Measurements from ENCODE around the gene LCN2.
"Not testable (repeated sequence)": the region's sequence is repeated elsewhere in the genome, so short reads cannot be mapped to it uniquely, and the experiment has no call there.

LCN2 gene

GRCh38 chr9:128149001-128149701 is at the start of gene LCN2:
LCN2 (plus strand) TSS chr9:128149453; CDS start chr9:128149526, 73 bp downstream.
- DNase-seq (ENCODE audit: low read depth): no peak

DNA sequence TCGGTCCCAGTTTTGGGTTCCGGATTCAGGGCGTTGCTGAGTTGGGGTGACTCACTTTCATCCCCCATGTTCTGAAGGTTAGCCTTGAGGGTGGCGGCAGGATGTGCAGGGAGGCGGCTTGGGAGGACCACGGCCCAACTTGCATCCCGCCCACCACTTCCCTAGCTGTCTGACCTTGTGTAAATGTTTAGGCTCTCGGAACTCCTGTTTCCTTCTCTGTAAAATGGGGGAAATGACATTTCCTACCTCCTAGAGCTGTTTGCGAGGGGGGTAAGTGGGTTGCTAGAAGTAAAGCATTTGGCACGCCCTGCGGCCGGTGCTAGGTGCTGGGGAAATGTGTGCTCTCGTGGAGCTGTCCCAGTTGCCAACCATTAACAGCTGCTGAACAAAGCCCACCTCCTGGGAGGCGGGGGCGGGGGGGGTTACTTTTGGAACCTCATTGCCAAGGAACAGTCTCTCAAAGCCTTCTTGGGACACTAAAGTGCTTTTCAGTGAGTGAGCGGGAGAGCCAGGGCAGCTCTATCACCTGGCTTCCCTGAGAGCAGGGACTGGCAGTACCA is 49.2 kb upstream of the LCN2 start:
- DNase-seq (ENCODE audit: low read depth): no peak

DNA sequence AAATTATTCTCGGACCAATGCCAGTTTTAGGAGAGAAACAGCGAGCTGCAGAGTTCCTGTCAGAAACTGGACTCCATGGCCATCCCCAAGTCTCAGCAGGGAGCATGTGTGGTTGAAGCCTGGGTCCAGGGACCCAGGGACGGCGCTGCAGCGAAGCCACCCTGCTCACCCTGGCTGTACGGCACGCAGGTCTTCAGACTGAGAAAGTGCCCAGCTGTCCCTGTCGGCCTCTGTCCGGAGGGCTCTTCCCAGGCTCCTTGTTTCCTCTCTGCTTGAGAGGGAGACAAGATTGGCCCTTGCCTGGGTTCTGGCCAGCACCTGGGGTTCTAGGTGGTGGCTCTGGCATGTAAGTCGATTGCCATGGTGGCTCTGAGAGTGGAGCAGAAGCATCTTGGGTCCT is 48.7 kb upstream of the LCN2 start:
- no peak for DNase-seq (ENCODE audit: low read depth)

DNA sequence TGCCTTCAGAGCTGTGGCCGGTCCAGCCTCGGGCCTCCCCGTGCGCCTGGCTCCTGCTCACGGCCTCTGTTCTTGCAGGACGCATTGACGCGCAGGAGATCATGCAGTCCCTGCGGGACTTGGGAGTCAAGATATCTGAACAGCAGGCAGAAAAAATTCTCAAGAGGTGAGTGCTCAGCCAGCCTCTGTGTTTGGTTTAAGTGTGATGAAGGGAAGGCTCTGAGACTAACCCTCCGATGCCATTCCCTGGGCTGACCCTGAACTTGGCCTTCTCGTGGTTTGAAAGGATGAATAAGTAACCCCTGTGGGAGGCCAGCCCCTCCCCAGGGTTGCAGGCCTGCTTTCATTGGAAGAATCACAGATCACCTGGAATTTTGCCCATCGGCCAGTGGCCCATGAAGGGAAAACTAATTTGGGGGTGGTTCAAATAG is 48.0 kb upstream of the LCN2 start:
- no peak for DNase-seq (ENCODE audit: low read depth)

DNA sequence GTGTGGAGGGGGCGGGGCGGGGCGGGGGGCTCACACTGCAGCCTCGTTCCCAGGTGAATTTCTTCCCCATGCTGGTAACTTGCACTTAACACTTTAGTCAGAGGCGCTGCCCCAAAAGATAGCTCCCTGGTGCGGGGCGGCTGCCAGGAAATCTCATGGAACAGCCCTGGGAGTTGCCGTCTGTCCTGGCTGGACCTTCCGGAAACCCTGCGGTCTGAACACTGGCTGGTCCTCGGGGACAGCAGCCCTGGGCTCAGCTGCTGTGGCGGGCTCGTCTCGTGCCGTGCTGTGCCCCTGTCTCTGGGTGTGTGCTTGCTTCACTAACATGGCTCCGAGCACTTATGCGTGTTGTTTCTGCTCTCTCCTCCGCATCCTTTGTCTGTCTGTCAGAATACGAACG is 47.6 kb upstream of the LCN2 start:
- DNase-seq (ENCODE audit: low read depth): no peak

DNA sequence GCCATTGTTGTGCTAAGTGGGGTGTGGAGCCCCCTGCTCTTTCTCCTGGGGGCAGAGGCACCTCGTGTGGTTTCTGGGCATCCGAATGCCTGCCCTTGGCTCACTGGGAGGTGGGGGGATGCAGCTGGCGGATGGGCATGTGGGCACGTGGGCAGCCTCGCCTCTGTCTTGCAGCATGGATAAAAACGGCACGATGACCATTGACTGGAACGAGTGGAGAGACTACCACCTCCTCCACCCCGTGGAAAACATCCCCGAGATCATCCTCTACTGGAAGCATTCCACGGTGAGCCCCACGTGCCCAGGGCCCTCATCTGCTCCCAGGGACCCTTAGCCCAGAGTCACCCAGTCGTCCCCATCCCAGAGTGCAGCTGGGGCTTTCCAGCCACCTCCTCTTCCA is 47.1 kb upstream of the LCN2 start:
- DNase-seq (ENCODE audit: low read depth): no peak

- no peak for DNase-seq (ENCODE audit: low read depth)
Observed at GRCh38 chr9:128102861-128103588, 46.2 kb upstream of the LCN2 start.

- DNase-seq (ENCODE audit: low read depth): no peak
Observed at GRCh38 chr9:128103589-128103962, 45.7 kb upstream of the LCN2 start.

GRCh38 chr9:128104171-128104618 is 45.1 kb upstream of the LCN2 start:
- DNase-seq (ENCODE audit: low read depth): no peak

DNA sequence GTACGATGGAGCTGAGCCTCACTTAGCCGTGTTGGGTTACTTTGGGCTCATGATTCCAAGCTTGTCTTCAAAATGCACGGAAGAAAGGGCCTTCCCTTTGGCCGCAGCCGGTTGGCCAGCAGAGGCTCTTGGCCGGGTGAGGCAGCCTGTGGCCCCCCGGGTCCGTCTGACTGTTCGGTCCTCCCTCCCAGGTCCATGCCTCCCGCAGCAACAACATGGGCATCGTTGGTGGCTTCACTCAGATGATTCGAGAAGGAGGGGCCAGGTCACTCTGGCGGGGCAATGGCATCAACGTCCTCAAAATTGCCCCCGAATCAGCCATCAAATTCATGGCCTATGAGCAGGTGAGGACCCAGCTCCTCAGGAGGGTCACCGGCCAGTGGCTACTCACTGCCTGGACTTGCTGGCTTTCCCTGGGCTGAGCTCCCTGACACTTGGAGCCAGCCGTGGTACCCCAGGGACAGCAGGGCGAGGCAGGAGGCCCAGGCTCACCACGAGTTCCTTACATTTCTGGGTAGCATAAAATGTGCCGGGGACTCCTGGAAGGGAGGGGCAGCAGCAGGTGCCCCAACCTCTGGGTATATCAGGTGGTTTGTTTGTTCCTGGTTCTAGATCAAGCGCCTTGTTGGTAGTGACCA is 43.6 kb upstream of the LCN2 start:
- DNase-seq (ENCODE audit: low read depth): no peak

DNA sequence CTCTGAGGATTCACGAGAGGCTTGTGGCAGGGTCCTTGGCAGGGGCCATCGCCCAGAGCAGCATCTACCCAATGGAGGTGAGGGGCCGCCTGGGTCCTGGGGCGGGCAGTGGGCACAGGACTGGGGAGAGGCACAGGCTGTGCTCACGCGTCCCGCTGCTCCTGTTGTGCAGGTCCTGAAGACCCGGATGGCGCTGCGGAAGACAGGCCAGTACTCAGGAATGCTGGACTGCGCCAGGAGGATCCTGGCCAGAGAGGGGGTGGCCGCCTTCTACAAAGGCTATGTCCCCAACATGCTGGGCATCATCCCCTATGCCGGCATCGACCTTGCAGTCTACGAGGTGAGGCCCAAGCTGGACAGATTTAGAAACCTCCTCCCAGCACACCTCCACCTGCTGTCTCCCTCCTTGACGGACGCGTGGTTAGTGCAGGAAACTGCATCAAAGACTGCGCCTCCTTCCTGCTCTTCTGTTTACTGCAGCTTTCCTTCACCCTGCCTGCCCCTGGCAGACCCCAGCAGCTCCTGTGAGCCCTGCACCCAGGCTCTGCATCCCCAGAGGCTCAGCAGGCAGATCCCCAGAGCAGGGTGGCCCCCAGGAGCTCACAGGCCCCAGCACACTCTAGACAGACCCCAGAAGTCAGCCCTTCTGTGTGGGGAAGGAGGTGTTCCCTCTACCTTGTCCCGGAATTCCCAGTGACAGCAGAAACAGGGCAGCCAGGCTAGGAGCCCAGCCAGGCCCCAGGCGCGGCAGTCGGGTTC is 42.9 kb upstream of the LCN2 start:
- no peak for DNase-seq (ENCODE audit: low read depth)

DNA sequence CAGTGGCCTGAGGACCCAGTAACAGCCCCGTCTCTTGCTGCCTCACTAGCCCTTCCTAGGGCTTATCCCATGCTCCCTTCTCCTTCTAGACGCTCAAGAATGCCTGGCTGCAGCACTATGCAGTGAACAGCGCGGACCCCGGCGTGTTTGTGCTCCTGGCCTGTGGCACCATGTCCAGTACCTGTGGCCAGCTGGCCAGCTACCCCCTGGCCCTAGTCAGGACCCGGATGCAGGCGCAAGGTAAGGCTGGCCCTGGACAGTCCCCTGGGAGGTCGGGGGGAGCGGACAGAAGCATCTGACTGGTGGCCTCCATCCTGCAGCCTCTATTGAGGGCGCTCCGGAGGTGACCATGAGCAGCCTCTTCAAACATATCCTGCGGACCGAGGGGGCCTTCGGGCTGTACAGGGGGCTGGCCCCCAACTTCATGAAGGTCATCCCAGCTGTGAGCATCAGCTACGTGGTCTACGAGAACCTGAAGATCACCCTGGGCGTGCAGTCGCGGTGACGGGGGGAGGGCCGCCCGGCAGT is 42.2 kb upstream of the LCN2 start:
- DNase-seq (ENCODE audit: low read depth): no peak

DNA sequence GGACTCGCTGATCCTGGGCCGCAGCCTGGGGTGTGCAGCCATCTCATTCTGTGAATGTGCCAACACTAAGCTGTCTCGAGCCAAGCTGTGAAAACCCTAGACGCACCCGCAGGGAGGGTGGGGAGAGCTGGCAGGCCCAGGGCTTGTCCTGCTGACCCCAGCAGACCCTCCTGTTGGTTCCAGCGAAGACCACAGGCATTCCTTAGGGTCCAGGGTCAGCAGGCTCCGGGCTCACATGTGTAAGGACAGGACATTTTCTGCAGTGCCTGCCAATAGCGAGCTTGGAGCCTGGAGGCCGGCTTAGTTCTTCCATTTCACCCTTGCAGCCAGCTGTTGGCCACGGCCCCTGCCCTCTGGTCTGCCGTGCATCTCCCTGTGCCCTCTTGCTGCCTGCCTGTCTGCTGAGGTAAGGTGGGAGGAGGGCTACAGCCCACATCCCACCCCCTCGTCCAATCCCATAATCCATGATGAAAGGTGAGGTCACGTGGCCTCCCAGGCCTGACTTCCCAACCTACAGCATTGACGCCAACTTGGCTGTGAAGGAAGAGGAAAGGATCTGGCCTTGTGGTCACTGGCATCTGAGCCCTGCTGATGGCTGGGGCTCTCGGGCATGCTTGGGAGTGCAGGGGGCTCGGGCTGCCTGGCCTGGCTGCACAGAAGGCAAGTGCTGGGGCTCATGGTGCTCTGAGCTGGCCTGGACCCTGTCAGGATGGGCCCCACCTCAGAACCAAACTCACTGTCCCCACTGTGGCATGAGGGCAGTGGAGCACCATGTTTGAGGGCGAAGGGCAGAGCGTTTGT is 41.6 kb upstream of the LCN2 start:
- DNase-seq (ENCODE audit: low read depth): no peak

- no peak for DNase-seq (ENCODE audit: low read depth)
Observed at GRCh38 chr9:128108269-128109049, 40.8 kb upstream of the LCN2 start.

DNA sequence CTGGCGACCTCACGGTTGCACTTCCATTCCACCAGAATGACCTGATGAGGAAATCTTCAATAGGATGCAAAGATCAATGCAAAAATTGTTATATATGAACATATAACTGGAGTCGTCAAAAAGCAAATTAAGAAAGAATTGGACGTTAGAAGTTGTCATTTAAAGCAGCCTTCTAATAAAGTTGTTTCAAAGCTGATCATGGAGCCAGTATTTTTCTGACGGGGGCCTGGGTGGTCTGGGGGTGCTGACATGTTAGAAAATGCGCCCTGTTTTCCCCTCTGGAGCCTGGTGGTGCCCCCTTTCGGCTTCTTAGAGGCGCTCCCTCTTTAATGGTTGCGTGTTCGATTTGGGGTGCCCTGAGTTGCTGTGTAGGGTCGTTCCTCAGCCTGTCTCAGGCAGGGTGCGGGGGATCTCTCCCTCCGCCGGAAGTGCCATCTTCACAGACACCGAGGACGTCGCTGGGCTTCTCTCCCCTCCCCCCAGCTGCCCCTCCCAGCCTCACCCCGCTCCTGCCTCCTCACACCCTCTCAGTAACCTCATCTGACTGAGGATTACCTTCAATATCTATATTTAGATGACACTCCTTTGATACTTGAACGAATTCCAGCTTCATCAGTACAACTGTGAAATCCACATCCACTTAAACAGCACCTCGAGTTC is 40.1 kb upstream of the LCN2 start:
- DNase-seq (ENCODE audit: low read depth): no peak

GRCh38 chr9:128111726-128112125 is 37.5 kb upstream of the LCN2 start:
- not testable (repeated sequence) for DNase-seq (ENCODE audit: low read depth)

DNA sequence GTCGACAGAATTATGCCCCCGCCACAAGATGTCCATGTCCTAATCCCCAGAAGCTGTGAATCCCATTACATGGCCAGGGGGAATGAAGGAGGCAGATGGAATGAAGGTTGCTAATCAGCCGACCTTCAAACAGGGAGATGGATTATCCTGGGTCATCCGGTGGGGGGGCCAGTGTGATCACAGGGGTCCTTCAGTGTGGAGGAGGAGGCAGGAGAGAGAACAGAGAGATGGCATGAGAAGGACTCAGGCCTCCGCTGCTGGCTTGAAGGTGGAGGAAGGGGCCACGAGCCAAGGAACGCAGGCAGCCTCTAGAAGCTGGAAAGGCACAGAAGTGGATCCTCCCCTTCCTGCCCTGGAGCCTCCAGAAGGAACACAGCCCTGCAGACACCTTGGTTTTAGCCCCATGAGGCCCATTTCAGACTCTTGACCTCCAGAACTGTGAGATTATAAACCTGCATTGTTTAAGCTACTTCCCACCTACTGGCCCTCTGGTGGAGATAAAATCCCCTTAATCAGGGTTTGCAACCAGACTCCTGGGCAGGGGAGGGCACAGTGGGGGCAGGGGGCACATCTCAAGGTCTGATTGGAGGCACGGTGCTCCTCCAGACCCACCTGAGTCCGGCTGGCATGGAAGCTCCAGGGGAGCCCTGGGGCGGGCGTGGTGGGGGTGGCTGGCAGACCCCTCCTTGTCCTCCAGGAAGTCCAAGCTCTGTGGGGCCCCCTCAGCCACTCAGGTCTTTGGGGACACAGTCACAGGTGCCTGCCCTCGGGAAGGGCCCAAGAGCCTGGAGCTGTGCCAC is 35.5 kb upstream of the LCN2 start:
- no peak for DNase-seq (ENCODE audit: low read depth)

DNA sequence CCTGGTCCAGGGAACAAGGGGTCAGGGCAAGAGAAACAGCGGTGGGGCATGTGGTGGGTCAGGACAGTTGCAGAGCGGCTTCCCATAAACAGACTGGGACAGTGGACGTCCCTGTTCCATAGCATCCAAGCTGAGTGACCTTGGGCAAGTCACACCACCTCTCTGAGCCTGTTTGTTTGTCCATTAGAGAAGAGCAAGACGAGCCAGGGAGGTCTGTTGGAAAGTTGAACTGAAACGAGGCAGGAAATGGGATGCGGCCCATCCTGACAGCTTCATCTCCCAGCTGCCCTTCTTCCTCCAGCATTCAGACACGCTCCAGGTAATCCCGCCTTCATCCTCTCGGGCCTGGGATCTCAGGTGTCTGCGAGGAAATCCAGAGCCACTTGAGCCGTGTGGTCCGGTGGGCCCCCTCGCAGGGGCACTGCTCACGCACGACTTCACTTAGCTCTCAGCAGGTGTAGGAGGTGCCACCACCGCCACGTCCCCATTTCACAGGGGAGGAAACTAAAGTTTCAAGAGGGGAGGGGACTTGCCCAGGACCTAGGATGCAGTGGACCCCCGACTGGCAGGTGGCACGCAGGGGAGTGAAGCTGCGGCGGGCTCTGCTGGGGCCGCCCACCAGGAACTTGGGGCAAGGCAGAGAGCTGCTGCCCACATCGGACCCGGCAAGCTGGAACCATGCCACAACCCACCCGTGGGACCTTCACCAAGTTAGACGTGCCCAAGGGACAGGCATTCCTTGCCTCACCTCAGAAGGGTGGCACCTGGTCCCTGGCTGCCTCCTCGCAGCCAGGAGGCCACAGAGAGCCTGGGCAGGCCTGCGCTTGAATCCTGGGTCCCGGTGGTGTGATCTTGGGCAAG is 34.7 kb upstream of the LCN2 start:
- no peak for DNase-seq (ENCODE audit: low read depth)

Measured in stimulated activated CD8-positive, alpha-beta memory T cell treated with anti-CD3 and anti-CD28 coated beads, Interleukin-15, amount 100 ng/mL, for 24 hours (primary cell).